Prostate gland (tissue), 2 donors: ENCODE data around the gene OTUD5. TPM values are rescaled to one million over a fixed set of nuclear protein-coding genes. Genes with fewer than 3 reads are reported as not detected.

Source experiments
- DNase-seq: peaks from one replicate; pipeline ENCODE4 v3.0.0-alpha.2; 2019; ENCODE audit warnings: low spot score
- H3K27ac ChIP-seq, 2 donors: fragments of 200-600 bp; sonication (generic); 2 replicates each; pipeline ENCODE4 v1.5.1; 2017 to 2019
- H3K27me3 ChIP-seq: fragments of 200-600 bp; sonication (generic); replicated peaks from 2 replicates; pipeline ENCODE4 v1.5.1; 2019; ENCODE audit not compliant: insufficient read depth
- H3K36me3 ChIP-seq, 2 donors: fragments of 200-600 bp; sonication (generic); 1 replicate in 1 of 2; 2 replicates in 1 of 2; pipeline versions ENCODE4 v1.5.1 to v1.8.1; 2017 to 2019
- H3K4me1 ChIP-seq: fragments of 200-600 bp; sonication (generic); replicated peaks from 2 replicates; pipeline ENCODE4 v1.5.1; 2019
- H3K4me3 ChIP-seq, 2 donors: fragments of 200-600 bp; sonication (generic); 2 replicates each; pipeline ENCODE4 v1.5.1; 2017 to 2019
- H3K9me3 ChIP-seq: fragments of 200-600 bp; sonication (generic); 2 replicates; pipeline ENCODE4 v1.5.1; 2017
- POLR2A ChIP-seq: fragments of 450-650 bp; IDR thresholded peaks from one replicate; pipeline ENCODE4 v1.6.1; 2016; ENCODE audit warnings: antibody characterized with exemption, mild to moderate bottlenecking
- POLR2AphosphoS5 ChIP-seq: sonication (generic); formaldehyde crosslinking; IDR thresholded peaks from one replicate; pipeline ENCODE4 v1.6.1; 2017; ENCODE audit warnings: antibody characterized with exemption
- WGBS: methylation state at CpG from one replicate; pipeline ENCODE4 v1.1.5; 2018; 5-methylcytosine and 5-hydroxymethylcytosine counted together
- intact Hi-C: fragments of 100-400 bp; cut with DNase I; formaldehyde crosslinking; loops from one replicate; pipeline ENCODE4 v1.14.2; 2022
- total RNA-seq, 2 donors: library from RNA; depleted of rRNA; stranded (reverse); fragments of >200 nt; gene quantifications; one replicate each; pipeline ENCODE4 v1.1.0, GENCODE V29; 2016
- TF ChIP-seq, protein P1 (sequence below), 4 experiments: fragments of 200-600 bp in 2 of 4; fragments of 450-650 bp in 2 of 4; sonication (generic) in 2 of 4; IDR thresholded peaks; 1 replicate in 3 of 4; 2 replicates in 1 of 4; pipeline ENCODE4 v1.5.1; 2016 to 2019; ENCODE audit warnings: antibody characterized with exemption in 4 of 4, mild to moderate bottlenecking in 2 of 4, moderate library complexity in 2 of 4

OTUD5 gene
- total RNA-seq, 2 donors from 2014 or later = 44.1 to 84.2 TPM

DNA sequence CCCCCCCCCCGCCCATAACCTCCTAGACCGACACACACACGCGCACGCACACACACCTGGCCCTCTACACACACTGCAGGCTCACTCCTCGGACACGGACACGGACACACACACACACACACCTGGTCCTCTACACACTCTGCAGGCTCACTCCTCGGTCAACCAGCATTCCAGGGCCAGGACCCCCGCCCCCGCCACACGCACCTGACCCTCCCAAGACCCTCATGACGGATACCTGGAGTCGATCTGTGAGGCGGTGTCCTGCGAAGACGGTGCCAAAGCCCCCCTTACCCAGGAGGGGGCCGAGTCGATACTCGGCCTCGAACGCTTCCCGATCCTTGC lies 39.1 kb downstream of the OTUD5 start:
- H3K27me3 ChIP-seq = no peaks in the 10 kb centered on the region
- H3K4me1 ChIP-seq = no peaks in the 10 kb centered on the region
- intact Hi-C loops = loop anchor here (10.0 kb wide), 1 partner anchor 127 kb away; the partner anchor contains the start of gene TFE3
- H3K4me3 ChIP-seq = peak overlapping the region; percentile 53 to 57
- no peaks in the 10 kb centered on the region for H3K9me3 ChIP-seq
- no peak for DNase-seq
- WGBS = 2% methylated on average over 9 of the region's 23 CpGs
- H3K27ac ChIP-seq = peak overlapping the region; percentile 84
- no peaks in the 10 kb centered on the region for H3K36me3 ChIP-seq
- TF ChIP-seq POLR2A = no peak
- no peak for TF ChIP-seq POLR2AphosphoS5
- TF ChIP-seq, protein P1, sequence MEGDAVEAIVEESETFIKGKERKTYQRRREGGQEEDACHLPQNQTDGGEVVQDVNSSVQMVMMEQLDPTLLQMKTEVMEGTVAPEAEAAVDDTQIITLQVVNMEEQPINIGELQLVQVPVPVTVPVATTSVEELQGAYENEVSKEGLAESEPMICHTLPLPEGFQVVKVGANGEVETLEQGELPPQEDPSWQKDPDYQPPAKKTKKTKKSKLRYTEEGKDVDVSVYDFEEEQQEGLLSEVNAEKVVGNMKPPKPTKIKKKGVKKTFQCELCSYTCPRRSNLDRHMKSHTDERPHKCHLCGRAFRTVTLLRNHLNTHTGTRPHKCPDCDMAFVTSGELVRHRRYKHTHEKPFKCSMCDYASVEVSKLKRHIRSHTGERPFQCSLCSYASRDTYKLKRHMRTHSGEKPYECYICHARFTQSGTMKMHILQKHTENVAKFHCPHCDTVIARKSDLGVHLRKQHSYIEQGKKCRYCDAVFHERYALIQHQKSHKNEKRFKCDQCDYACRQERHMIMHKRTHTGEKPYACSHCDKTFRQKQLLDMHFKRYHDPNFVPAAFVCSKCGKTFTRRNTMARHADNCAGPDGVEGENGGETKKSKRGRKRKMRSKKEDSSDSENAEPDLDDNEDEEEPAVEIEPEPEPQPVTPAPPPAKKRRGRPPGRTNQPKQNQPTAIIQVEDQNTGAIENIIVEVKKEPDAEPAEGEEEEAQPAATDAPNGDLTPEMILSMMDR (IDR thresholded peaks at IDR 0.05) = no peak

- intact Hi-C loops = loop anchor here (10.0 kb wide), 1 partner anchor 127 kb away; the partner anchor contains the start of gene TFE3
- TF ChIP-seq POLR2A = no peak
- TF ChIP-seq, protein P1 (IDR thresholded peaks at IDR 0.05) = peak; percentile 78 to 97 (median 96)
- peak; percentile 88 for TF ChIP-seq POLR2AphosphoS5
- H3K4me1 ChIP-seq = no peaks in the 10 kb centered on the region
- H3K4me3 ChIP-seq = peak overlapping the region; percentile 53 to 57
- H3K27me3 ChIP-seq = no peaks in the 10 kb centered on the region
- H3K27ac ChIP-seq = peak overlapping the region; percentile 30 to 84
- H3K36me3 ChIP-seq = no peaks in the 10 kb centered on the region
- 26% methylated on average over 19 of the region's 27 CpGs for WGBS
- DNase-seq = peak; percentile 85
- no peaks in the 10 kb centered on the region for H3K9me3 ChIP-seq
Observed at GRCh38 chrX:48917139-48918001, 40.0 kb downstream of the OTUD5 start.

DNA sequence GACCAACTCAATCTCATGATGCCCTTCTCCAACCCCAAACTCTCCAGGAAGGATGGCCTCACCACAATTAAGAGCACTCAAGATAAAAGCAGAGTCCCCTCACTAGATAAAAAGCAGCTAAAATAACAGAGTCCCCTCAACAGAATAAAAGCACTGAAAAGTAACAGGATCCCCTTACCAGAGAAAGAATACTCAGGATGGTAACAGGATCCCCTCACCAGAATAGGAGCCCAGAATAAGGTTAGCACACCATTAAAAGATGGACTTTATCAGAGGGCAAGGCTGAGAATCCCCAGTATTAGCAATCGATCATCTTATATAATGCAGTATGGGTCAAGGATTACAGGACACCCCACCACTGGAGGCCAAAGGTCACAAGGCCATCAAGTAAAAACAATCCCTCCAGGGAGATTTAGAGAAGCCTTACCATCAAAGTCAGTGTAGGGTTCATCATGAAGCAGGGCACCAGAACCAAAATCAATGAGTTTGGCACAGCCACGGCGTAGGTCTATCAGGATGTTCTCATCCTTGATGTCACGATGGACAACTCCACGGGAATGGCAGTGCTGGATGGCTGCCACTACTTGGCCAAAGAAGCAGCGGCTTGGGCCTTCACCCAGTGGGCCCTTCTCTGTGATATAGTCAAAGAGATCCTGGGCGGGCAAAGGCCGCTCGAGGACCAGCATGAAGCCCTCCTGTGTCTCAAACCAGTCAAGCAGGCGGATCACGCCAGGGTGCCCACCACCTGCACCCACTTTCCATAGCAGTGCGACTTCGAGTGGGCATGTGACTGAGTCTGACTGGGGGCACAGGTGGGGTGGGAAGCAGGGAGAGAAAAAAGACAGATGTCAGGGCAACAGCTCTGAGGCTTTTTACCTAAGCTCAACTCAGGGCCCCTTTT lies 42.6 kb downstream of the OTUD5 start:
- 88% methylated on average over 13 of the region's 13 CpGs for WGBS
- no peak overlapping the region for H3K4me3 ChIP-seq

GRCh38 chrX:48913605-48914366 lies 43.6 kb downstream of the OTUD5 start:
- no peak for DNase-seq
- intact Hi-C loops = loop anchor here (10.0 kb wide), 1 partner anchor 131 kb away; the partner anchor contains the start of gene TFE3
- Histone ChIP-seq H3K9me3 (no peaks in the 10 kb centered on the region), H3K27ac (no peak overlapping the region), H3K36me3 (no peaks in the 10 kb centered on the region), H3K27me3 (no peaks in the 10 kb centered on the region), H3K4me1 (no peaks in the 10 kb centered on the region), H3K4me3 (no peak overlapping the region)
- WGBS = 93% methylated on average over 5 of the region's 5 CpGs
- TF ChIP-seq POLR2AphosphoS5 (no peak), POLR2A (no peak)
- TF ChIP-seq, protein P1 (IDR thresholded peaks at IDR 0.05) = no peak

More for the DNA sequence above, 42.6 kb downstream of the OTUD5 start:
- TF ChIP-seq POLR2A (no peak), POLR2AphosphoS5 (no peak)
- TF ChIP-seq, protein P1 (IDR thresholded peaks at IDR 0.05) = no peak
- no peak overlapping the region for H3K27ac ChIP-seq
- no peak for DNase-seq
- H3K9me3 ChIP-seq = no peaks in the 10 kb centered on the region
- intact Hi-C loops = loop anchor here (10.0 kb wide), 1 partner anchor 130 kb away; the partner anchor contains the start of gene TFE3
- H3K36me3 ChIP-seq = no peaks in the 10 kb centered on the region
- H3K4me1 ChIP-seq = no peaks in the 10 kb centered on the region
- H3K27me3 ChIP-seq = no peaks in the 10 kb centered on the region
